ENCODE results near the gene GUCD1. TPM values are rescaled to one million over a fixed set of nuclear protein-coding genes. Genes with fewer than 3 reads are reported as not detected.

The GUCD1 gene
- total and polyA plus RNA-seq, 7 donors: 114 to 232 (median 151) TPM

GRCh38 chr22:24494528-24495364 lies 60.2 kb downstream of the GUCD1 start, which contains the start of gene UPB1:
Gene UPB1 (plus strand): TSS chr22:24495332. CDS start chr22:24495404, 72 bp downstream.
- H3K27ac ChIP-seq: no peak within 1 kb of the TSS
- ATAC-seq (peak; percentile 30 to 61 (median 35)), DNase-seq (no peak)
- no peak for TF ChIP-seq CTCF (IDR thresholded peaks at IDR 0.05)
- 29 to 42% (median 31%) methylated on average over 53 to 76 of the region's 76 CpGs for WGBS, 3 donors
- peaks cover 3% of the 10 kb centered on the region for H3K4me1 ChIP-seq
- intact Hi-C loops (cut with DNase I): no loop called here
- peak within 1 kb of the TSS; percentile 50 for H3K4me3 ChIP-seq
- peaks cover 0 to 21% (median 14%) of the 10 kb centered on the region in 3 donors for H3K27me3 ChIP-seq (ENCODE audit: insufficient read depth in 3 of 3, low read length in 2 of 3)
- H3K36me3 ChIP-seq (ENCODE audit: insufficient read depth in 1 of 2, low read depth in 1 of 2): no peaks in the 10 kb centered on the region
- no peaks in the 10 kb centered on the region for H3K9me3 ChIP-seq

DNA sequence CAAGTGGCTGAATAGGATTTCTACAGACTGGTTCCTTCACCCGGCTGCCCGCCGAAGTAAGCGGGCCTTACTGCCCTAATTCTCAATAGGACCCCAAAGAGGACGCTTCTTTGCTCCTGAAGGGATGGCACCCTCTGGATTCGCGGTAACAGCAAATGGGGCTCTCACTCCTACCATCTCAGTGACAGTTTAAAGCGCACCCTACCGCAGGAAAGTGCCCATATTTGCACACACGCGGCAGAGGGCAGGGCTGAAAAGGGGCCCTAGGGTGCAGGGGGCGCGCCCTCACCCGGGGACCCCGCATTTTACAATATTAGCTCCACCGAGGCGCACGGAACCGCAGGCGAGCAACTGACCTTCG lies 60.8 kb downstream of the GUCD1 start:
- intact Hi-C loops (cut with DNase I): no loop called here
- peaks cover 3% of the 10 kb centered on the region for H3K4me1 ChIP-seq
- H3K27ac ChIP-seq: no peak overlapping the region
- peak in 1 of 4 donors; percentile 13 for ATAC-seq
- peak overlapping the region; percentile 50 for H3K4me3 ChIP-seq
- no peaks in the 10 kb centered on the region for H3K36me3 ChIP-seq (ENCODE audit: insufficient read depth in 1 of 2, low read depth in 1 of 2)
- WGBS, 3 donors: 52 to 58% (median 53%) methylated on average over 21 of the region's 21 CpGs
- no peak for TF ChIP-seq CTCF (IDR thresholded peaks at IDR 0.05)
- peaks cover 0 to 21% (median 14%) of the 10 kb centered on the region in 3 donors for H3K27me3 ChIP-seq (ENCODE audit: insufficient read depth in 3 of 3, low read length in 2 of 3)
- DNase-seq: no peak
- H3K9me3 ChIP-seq: no peaks in the 10 kb centered on the region

DNA sequence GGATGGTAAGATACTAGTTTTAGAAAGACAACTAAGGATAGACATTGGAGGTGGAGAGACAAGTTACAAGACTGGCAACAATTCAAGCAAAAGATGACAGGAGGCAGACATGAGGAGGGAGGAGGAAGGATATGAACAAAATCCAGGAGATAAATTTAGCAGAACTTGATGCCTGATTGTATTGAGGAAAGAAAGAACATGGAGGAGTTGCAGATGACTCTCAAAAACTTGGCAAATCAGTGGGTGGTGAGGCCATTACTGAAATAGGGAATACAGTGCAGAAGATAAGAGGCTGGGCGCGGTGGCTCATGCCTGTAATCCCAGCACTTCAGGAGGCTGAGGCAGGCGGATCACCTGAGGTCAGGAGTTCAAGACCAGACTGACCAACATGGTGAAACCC lies 62.5 kb downstream of the GUCD1 start:
- no peak overlapping the region for H3K27ac ChIP-seq
- no peak for TF ChIP-seq CTCF (IDR thresholded peaks at IDR 0.05)
- no peaks in the 10 kb centered on the region for H3K36me3 ChIP-seq (ENCODE audit: insufficient read depth in 1 of 2, low read depth in 1 of 2)
- no peak overlapping the region for H3K4me3 ChIP-seq
- ATAC-seq (no peak), DNase-seq (no peak)
- peaks cover 0 to 21% (median 14%) of the 10 kb centered on the region in 3 donors for H3K27me3 ChIP-seq (ENCODE audit: insufficient read depth in 3 of 3, low read length in 2 of 3)
- WGBS, 3 donors: 87 to 96% (median 95%) methylated on average over 3 of the region's 3 CpGs
- no peaks in the 10 kb centered on the region for H3K9me3 ChIP-seq
- intact Hi-C loops (cut with DNase I): no loop called here
- peaks cover 3% of the 10 kb centered on the region for H3K4me1 ChIP-seq

Other genes with a start within 250 kb of the GUCD1 start
- 1 to 10 TPM in 3 of 4 donors, under 1 TPM in 1; 0.97 to 2.4 (median 1.6) TPM for gene ADORA2A, start 127.5 kb downstream of the GUCD1 start, total RNA-seq
- 1 to 10 TPM in 2 of 3 donors, under 1 TPM in 1; 0.97 to 1.7 (median 1.7) TPM for gene ADORA2A, start 127.5 kb downstream of the GUCD1 start, polyA plus RNA-seq
- under 1 TPM; 0.07 to 0.82 (median 0.19) TPM for gene UPB1, start 59.8 kb downstream of the GUCD1 start, total RNA-seq
- under 1 TPM; 0.11 to 0.21 (median 0.18) TPM for gene UPB1, start 59.8 kb downstream of the GUCD1 start, polyA plus RNA-seq
- 10 to 100 TPM; 68.8 to 90.5 (median 75.8) TPM for gene SNRPD3, start 861 bp upstream of the GUCD1 start, total RNA-seq
- 100 to 1,000 TPM in 2 of 3 donors, 10 to 100 TPM in 1; 82.7 to 129 (median 110) TPM for gene SNRPD3, start 861 bp upstream of the GUCD1 start, polyA plus RNA-seq
- gene LRRC75B, start 37.9 kb upstream of the GUCD1 start, total RNA-seq: 1 to 10 TPM in 3 of 4 donors, under 1 TPM in 1; 0.93 to 4.1 (median 2.7) TPM
- gene LRRC75B, start 37.9 kb upstream of the GUCD1 start, polyA plus RNA-seq: 1 to 10 TPM in 2 of 3 donors, under 1 TPM in 1; 0.99 to 3.9 (median 2.0) TPM
- gene GGT1, start 48.1 kb upstream of the GUCD1 start, total RNA-seq: 1 to 10 TPM in 2 of 4 donors, under 1 TPM in 2; 0.71 to 2.6 (median 1.7) TPM
- 1 to 10 TPM in 1 of 3 donors, under 1 TPM in 2; 0.52 to 1.3 (median 0.97) TPM for gene GGT1, start 48.1 kb upstream of the GUCD1 start, polyA plus RNA-seq
- not detected for gene PIWIL3, start 219.6 kb upstream of the GUCD1 start, total RNA-seq
- gene PIWIL3, start 219.6 kb upstream of the GUCD1 start, polyA plus RNA-seq: not detected

Measured in psoas muscle (tissue), 8 donors.